Endothelial cell (in vitro differentiated cells): ENCODE data around the gene EPHX1. TPM values are rescaled to one million over a fixed set of nuclear protein-coding genes. Genes with fewer than 3 reads are reported as not detected.
A peak's percentile ranks its signal among the peaks of the same experiment; 100 is the strongest.

Experiments
- DNase-seq: peaks from one replicate; pipeline ENCODE4 v3.0.0; 2021; ENCODE audit warnings: low spot score
- H3K27ac Mint-ChIP-seq: one replicate; pipeline ENCODE4 v1.8.0; 2021; ENCODE audit warnings: mixed read lengths, inconsistent platforms; ENCODE audit not compliant: unreplicated experiment
- H3K27me3 Mint-ChIP-seq: one replicate; pipeline ENCODE4 v1.8.0; 2021; ENCODE audit warnings: mild to moderate bottlenecking, moderate library complexity, mixed read lengths, inconsistent platforms; ENCODE audit not compliant: unreplicated experiment
- H3K36me3 Mint-ChIP-seq: one replicate; pipeline ENCODE4 v1.8.0; 2021; ENCODE audit warnings: mild to moderate bottlenecking, low read depth, mixed read lengths, inconsistent platforms; ENCODE audit not compliant: unreplicated experiment
- H3K4me1 Mint-ChIP-seq: one replicate; pipeline ENCODE4 v1.8.0; 2021; ENCODE audit warnings: mild to moderate bottlenecking, mixed read lengths, inconsistent platforms; ENCODE audit not compliant: unreplicated experiment
- H3K4me3 Mint-ChIP-seq: one replicate; pipeline ENCODE4 v1.8.0; 2021; ENCODE audit warnings: mild to moderate bottlenecking, mixed read lengths, inconsistent platforms; ENCODE audit not compliant: unreplicated experiment
- H3K9me3 Mint-ChIP-seq: one replicate; pipeline ENCODE4 v1.8.0; 2021; ENCODE audit warnings: mixed read lengths, inconsistent platforms; ENCODE audit not compliant: unreplicated experiment
- CTCF ChIP-seq: fragments of 200-600 bp; sonication (generic); IDR thresholded peaks from one replicate; pipeline ENCODE4 v1.5.0; 2021; ENCODE audit warnings: antibody characterized with exemption; ENCODE audit not compliant: unreplicated experiment
- total RNA-seq: library from RNA; stranded (reverse); fragmentation: NEBNext Ultra II Directional; extraction: Animal tissue kit (Norgen Biotek cat#: 25700); gene quantifications from one replicate; pipeline ENCODE4 v1.2.1, GENCODE V29; 2021; ENCODE audit not compliant: unreplicated experiment

Gene EPHX1
- total RNA-seq, 1 donor from 2014 or later, result 45.0 TPM

DNA sequence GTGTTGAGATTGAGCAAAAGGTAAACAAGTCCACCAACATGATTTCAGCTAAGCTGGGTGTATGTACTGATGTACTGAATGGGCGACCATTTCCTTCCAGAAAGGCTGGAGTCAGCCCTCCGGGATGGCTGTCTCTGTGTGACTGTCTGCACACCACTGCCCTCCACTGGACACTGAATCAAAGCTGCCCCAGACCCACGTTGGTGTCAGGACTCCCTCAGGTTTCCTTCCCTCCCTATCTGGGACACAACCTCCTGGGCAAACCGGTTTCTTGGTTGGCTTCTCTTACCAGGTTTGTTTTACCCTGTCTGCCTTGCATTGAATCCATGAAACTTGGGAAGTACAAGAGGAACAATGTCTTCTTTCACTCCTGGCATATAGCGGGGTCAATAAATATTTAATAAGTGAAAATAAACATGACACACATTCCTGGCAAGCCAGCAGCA, 37.6 kb upstream of the EPHX1 start:
- Mint-ChIP-seq H3K4me3 (no peak overlapping the region), H3K36me3 (no peaks in the 10 kb centered on the region), H3K27me3 (peaks cover 2% of the 10 kb centered on the region), H3K27ac (no peak overlapping the region), H3K9me3 (no peaks in the 10 kb centered on the region), H3K4me1 (peaks cover 23% of the 10 kb centered on the region)
- peak; percentile 58 for TF ChIP-seq CTCF
- peak; percentile 88 for DNase-seq

GRCh38 chr1:225772848-225773247, 37.1 kb upstream of the EPHX1 start:
- no peaks in the 10 kb centered on the region for H3K9me3 Mint-ChIP-seq
- H3K36me3 Mint-ChIP-seq, result no peaks in the 10 kb centered on the region
- H3K4me1 Mint-ChIP-seq, result peaks cover 23% of the 10 kb centered on the region
- no peak for TF ChIP-seq CTCF
- no peak overlapping the region for H3K4me3 Mint-ChIP-seq
- DNase-seq, result no peak
- H3K27me3 Mint-ChIP-seq, result peaks cover 2% of the 10 kb centered on the region
- peak overlapping the region; percentile 55 for H3K27ac Mint-ChIP-seq

GRCh38 chr1:225774281-225775147, 35.4 kb upstream of the EPHX1 start:
- Mint-ChIP-seq H3K27ac (no peak overlapping the region), H3K4me1 (peaks cover 23% of the 10 kb centered on the region), H3K36me3 (peaks cover 3% of the 10 kb centered on the region), H3K9me3 (no peaks in the 10 kb centered on the region), H3K4me3 (no peak overlapping the region), H3K27me3 (peaks cover 2% of the 10 kb centered on the region)
- TF ChIP-seq CTCF, result no peak
- DNase-seq, result no peak

DNA sequence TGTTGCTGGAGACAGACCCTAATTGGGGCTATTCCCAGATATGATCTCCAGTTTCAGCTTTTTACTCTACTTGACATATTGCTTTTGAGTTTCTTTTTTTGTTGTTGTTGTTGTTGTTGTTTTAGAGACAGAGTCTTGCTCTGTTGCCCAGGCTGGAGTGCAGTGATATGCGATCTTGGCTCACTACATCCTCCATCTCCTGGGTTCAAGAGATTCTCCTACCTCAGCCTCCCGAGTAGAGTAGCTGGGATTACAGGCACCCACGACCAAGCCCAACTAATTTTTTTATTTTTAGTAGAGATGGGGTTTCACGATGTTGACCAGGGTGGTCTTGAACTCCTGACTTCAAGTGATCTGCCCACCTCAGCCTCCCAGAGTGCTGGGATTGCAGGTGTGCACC, 33.6 kb upstream of the EPHX1 start:
- Mint-ChIP-seq H3K36me3 (peaks cover 6% of the 10 kb centered on the region), H3K27ac (no peak overlapping the region), H3K4me3 (no peak overlapping the region), H3K4me1 (peaks cover 28% of the 10 kb centered on the region), H3K9me3 (no peaks in the 10 kb centered on the region), H3K27me3 (peaks cover 2% of the 10 kb centered on the region)
- DNase-seq, result no peak
- TF ChIP-seq CTCF, result no peak

- Mint-ChIP-seq H3K36me3 (peaks cover 6% of the 10 kb centered on the region), H3K4me3 (no peak overlapping the region), H3K9me3 (no peaks in the 10 kb centered on the region), H3K4me1 (peaks cover 24% of the 10 kb centered on the region), H3K27me3 (peaks cover 2% of the 10 kb centered on the region), H3K27ac (no peak overlapping the region)
- TF ChIP-seq CTCF, result no peak
- no peak for DNase-seq
Measured at GRCh38 chr1:225777058-225777582, 32.8 kb upstream of the EPHX1 start.
